Measurements from ENCODE around the gene AZI2. TPM values are rescaled to one million over a fixed set of nuclear protein-coding genes. Genes with fewer than 3 reads are reported as not detected.

AZI2 gene
- total and polyA plus RNA-seq, 10 of the 15 experiments (the other 5 are each of a cell fraction or from before 2014, with no cell fraction given) = 19.9 to 91.7 (median 35.5) TPM

GRCh38 chr3:28326458-28326926, 22.1 kb downstream of the AZI2 start:
- Histone ChIP-seq H3K9me3 (replicated peaks; ENCODE audit: control insufficient read depth, insufficient read depth, low read length) (no peaks in the 10 kb centered on the region), H3K27me3 (replicated peaks in 1 of 2; ENCODE audit: control insufficient read depth in 2 of 2, insufficient read depth in 2 of 2, low read length in 1 of 2) (no peaks in the 10 kb centered on the region), H3K79me2 (ENCODE audit: control insufficient read depth, insufficient read depth, low read length) (no peaks in the 10 kb centered on the region), H3K9ac (ENCODE audit: control insufficient read depth, insufficient read depth, low read length) (no peak overlapping the region), H3K4me2 (ENCODE audit: control insufficient read depth, insufficient read depth) (no peak overlapping the region), H2AFZ (ENCODE audit: control insufficient read depth, low read depth, low read length) (no peak overlapping the region), H3K4me1 (ENCODE audit: control insufficient read depth, insufficient read depth, low read length) (no peaks in the 10 kb centered on the region), H3K4me3 (no peak overlapping the region), H4K20me1 (ENCODE audit: control insufficient read depth, insufficient read depth) (no peaks in the 10 kb centered on the region), H3K36me3 (ENCODE audit: control insufficient read depth in 2 of 2, insufficient read depth in 2 of 2, low read length in 1 of 2) (peaks cover 0 to 15% of the 10 kb centered on the region in 2 experiments; a peak in 3 of 4 replicates), H3K27ac (ENCODE audit: control insufficient read depth, insufficient read depth) (0 out of 2 replicates have a peak overlapping the region, but pooled peaks have one; percentile 4)
- ATAC-seq (peak; percentile 92), DNase-seq (ENCODE audit: low read depth, low spot score) (peak; percentile 38), FAIRE-seq (peak; percentile 31)
- in situ Hi-C loops (cut with MboI) = loop anchor here (25.0 kb wide), 1 partner anchor 1189 kb away; no protein-coding TSS in a partner anchor
- RAD21 ChIA-PET (ENCODE audit: unreplicated experiment) = interaction anchor here (0.6 to 7.0 kb wide), 50 partner anchors 9 to 842 kb away, joined by 3 to 186 read pairs (median 4); partner anchors contain the start of genes AZI2, EOMES, SLC4A7 and ZCWPW2
- SMC1A ChIA-PET (ENCODE audit: uncharacterized antibody, unreplicated experiment) = interaction anchor here (0.7 to 7.9 kb wide), 57 partner anchors 9 to 872 kb away, joined by 3 to 139 read pairs (median 5); partner anchors contain the start of genes CMC1 and EOMES
- CTCF ChIA-PET = interaction anchor here (0.6 to 7.1 kb wide), 35 partner anchors 8 to 968 kb away, joined by 3 to 140 read pairs (median 5); partner anchors contain the start of genes AZI2, EOMES and ZCWPW2
- 0% methylated on average over 2 of the region's 2 CpGs for WGBS (ENCODE audit: insufficient coverage, insufficient replicate concordance, low lambda C conversion rate, missing lambda C conversion rate)
- intact Hi-C loops (cut with micrococcal nuclease; ENCODE audit: unreplicated experiment) = loop anchor here (2.0 to 5.0 kb wide), 2 partner anchors 40 to 314 kb away; no protein-coding TSS in a partner anchor
- BruUV-seq (replicated peaks) = no TSS peak
- POLR2A ChIA-PET = interaction anchor here (0.6 to 3.0 kb wide), 16 partner anchors 19 to 936 kb away, joined by 3 to 19 read pairs (median 4); partner anchors contain the start of genes AZI2, CMC1 and ZCWPW2
- TF ChIP-seq SMAD1 (IDR thresholded peaks at IDR 0.05; ENCODE audit: low read depth, partially characterized antibody) = peak; percentile 62
- TF ChIP-seq E2F8 (IDR thresholded peaks at IDR 0.05; ENCODE audit: low read depth, partially characterized antibody) = peak; percentile 32
- TF ChIP-seq MLLT1 (IDR thresholded peaks at IDR 0.05) = peak; percentile 86
- no peak for TF ChIP-seq BRCA1 (IDR thresholded peaks at IDR 0.05; ENCODE audit: low read depth, low read length)
- TF ChIP-seq TCF12 (IDR thresholded peaks at IDR 0.05; ENCODE audit: low read depth, low read length) = no peak
- TF ChIP-seq SMAD5 (IDR thresholded peaks at IDR 0.05; ENCODE audit: low read depth) = no peak
- peak; percentile 91 for TF ChIP-seq DPF2 (IDR thresholded peaks at IDR 0.05)
- peak; percentile 55; the same call in 1 of the 2 replicates for TF ChIP-seq BACH1 (IDR thresholded peaks at IDR 0.05; ENCODE audit: borderline replicate concordance)
- TF ChIP-seq SMARCA5 (IDR thresholded peaks at IDR 0.05) = peak; percentile 82
- no peak for TF ChIP-seq EED (IDR thresholded peaks at IDR 0.05; ENCODE audit: low read depth)
- no peak for TF ChIP-seq REST (IDR thresholded peaks at IDR 0.05; ENCODE audit: low read depth, low read length)
- TF ChIP-seq BHLHE40 (IDR thresholded peaks at IDR 0.05; ENCODE audit: borderline replicate concordance in 1 of 2, low read depth in 2 of 2, low read length in 1 of 2) = peak in 1 of 2 experiments; percentile 55; a peak in 1 of 4 replicates
- peak; percentile 85 for TF ChIP-seq IKZF1 (conservative IDR thresholded peaks at IDR 0.05)
- peak; percentile 60 to 86; a peak in 1 of 4 replicates for TF ChIP-seq EP300 (IDR thresholded peaks at IDR 0.05; ENCODE audit: borderline replicate concordance in 1 of 2, control insufficient read depth in 1 of 2, low read depth in 2 of 2, low read length in 2 of 2)
- TF ChIP-seq ZNF217 (IDR thresholded peaks at IDR 0.05) = peak; percentile 76

Measured in GM12878 (cell line).